Measurements from ENCODE around the gene CREB5. TPM values are rescaled to one million over a fixed set of nuclear protein-coding genes. Genes with fewer than 3 reads are reported as not detected.

CREB5 gene
- total and polyA plus RNA-seq, 2 of the 8 experiments (the other 6 are each of a cell fraction or from before 2014, with no cell fraction given), result 2.4 to 2.7 TPM

DNA sequence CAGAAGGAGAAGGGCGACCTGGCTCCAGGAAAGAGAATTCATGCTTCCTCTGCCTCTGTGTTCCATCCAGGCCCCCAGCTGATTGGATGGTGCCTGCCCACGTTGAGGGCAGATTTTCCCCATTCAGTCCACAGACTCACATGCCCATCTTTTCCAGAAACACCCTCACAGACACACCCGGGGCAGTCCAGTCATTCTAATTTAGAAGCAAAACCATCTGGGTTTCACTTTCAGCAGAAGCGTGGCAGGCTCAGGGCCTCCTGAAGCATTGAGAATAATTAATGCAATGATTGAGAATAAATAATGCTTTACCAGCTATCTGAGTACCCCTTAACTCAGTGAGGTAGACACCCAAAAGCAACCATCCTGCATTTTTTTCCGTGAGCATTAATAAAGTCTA lies 30.2 kb upstream of the CREB5 start:
- Histone ChIP-seq H2BK5ac (ENCODE audit: low read depth, low read length) (no peak overlapping the region), H3K9me3 (ENCODE audit: insufficient read depth in 2 of 2, low read depth in 1 of 2, low read length in 1 of 2) (no peaks in the 10 kb centered on the region), H3K56ac (replicated peaks; ENCODE audit: insufficient read length, low read depth, low read length) (no peak overlapping the region), H3K79me2 (ENCODE audit: control insufficient read depth in 1 of 2, insufficient read depth in 2 of 2, low read length in 2 of 2) (no peaks in the 10 kb centered on the region), H3K14ac (ENCODE audit: insufficient read length) (no peak overlapping the region), H4K91ac (replicated peaks; ENCODE audit: insufficient read length, low read length) (no peak overlapping the region), H3K4me1 (replicated peaks in 1 of 4; ENCODE audit: control insufficient read depth in 3 of 4, insufficient read depth in 4 of 4, low read length in 3 of 4) (no peaks in the 10 kb centered on the region), H2AFZ (ENCODE audit: low read length) (no peak overlapping the region; the same call in 1 of the 2 replicates), H2BK12ac (ENCODE audit: low read depth, low read length) (no peak overlapping the region), H4K5ac (ENCODE audit: insufficient read length, low read depth, low read length) (no peak overlapping the region), H2BK20ac (ENCODE audit: low read length) (no peak overlapping the region), H4K8ac (ENCODE audit: extremely low read depth, insufficient read depth, low read length) (no peak overlapping the region), H2AK5ac (ENCODE audit: low read depth, low read length) (no peak overlapping the region), H3K4me2 (ENCODE audit: insufficient read depth in 1 of 2, low read depth in 2 of 2, low read length in 2 of 2) (no peak overlapping the region), H3K9ac (replicated peaks in 1 of 4; ENCODE audit: extremely low read depth in 1 of 4, low read depth in 3 of 4, low read length in 3 of 4) (no peak overlapping the region), H2BK15ac (ENCODE audit: low read length) (no peak overlapping the region), H3K23ac (ENCODE audit: insufficient read length) (no peak overlapping the region), H3K79me1 (ENCODE audit: low read depth, low read length) (no peaks in the 10 kb centered on the region), H3K27me3 (replicated peaks in 1 of 4; ENCODE audit: control insufficient read depth in 3 of 4, extremely low read depth in 1 of 4, insufficient read depth in 3 of 4, low read length in 3 of 4) (no peaks in the 10 kb centered on the region), H3K18ac (ENCODE audit: extremely low read depth, low read length) (no peak overlapping the region), H4K20me1 (replicated peaks in 1 of 2; ENCODE audit: control insufficient read depth in 1 of 2, insufficient read depth in 2 of 2, low read length in 2 of 2) (no peaks in the 10 kb centered on the region), H3K4ac (replicated peaks; ENCODE audit: insufficient read length, low read depth, low read length) (no peak overlapping the region), H3K23me2 (ENCODE audit: low read depth, low read length) (no peaks in the 10 kb centered on the region), H3K27ac (ENCODE audit: low read depth, low read length) (no peak overlapping the region), H3K4me3 (ENCODE audit: extremely low read depth in 1 of 4, insufficient read depth in 2 of 4, low read depth in 3 of 4, low read length in 4 of 4) (no peak overlapping the region), H3K36me3 (ENCODE audit: control insufficient read depth in 2 of 4, insufficient read depth in 4 of 4, low read length in 3 of 4) (no peaks in the 10 kb centered on the region), H2BK120ac (replicated peaks; ENCODE audit: low read depth, low read length) (no peak overlapping the region)
- 87% methylated on average over 5 of the region's 5 CpGs; no CpG with 5 or more reads in 1 of the 2 experiments for WGBS, 2 experiments (ENCODE audit: extremely low coverage in 1 of 2, insufficient coverage in 1 of 2, insufficient read length in 1 of 2, insufficient replicate concordance in 2 of 2, low coverage in 1 of 2, low lambda C conversion rate in 2 of 2, missing lambda C conversion rate in 1 of 2)
- CTCF ChIA-PET (ENCODE audit: partially characterized antibody), result interaction anchor here (1.1 to 6.9 kb wide), 2 partner anchors 19 to 21 kb away, joined by 3 to 39 read pairs; no protein-coding TSS in a partner anchor
- no peak for FAIRE-seq
- POLR2A ChIA-PET (ENCODE audit: partially characterized antibody), result no interaction called here
- TF ChIP-seq SIRT6 (IDR thresholded peaks at IDR 0.05; ENCODE audit: low read length), result no peak
- no peak for TF ChIP-seq GABPA (IDR thresholded peaks at IDR 0.05; ENCODE audit: borderline replicate concordance, insufficient read depth, low read length)
- no peak for TF ChIP-seq SP2 (IDR thresholded peaks at IDR 0.05; ENCODE audit: low read length)
- no peak for TF ChIP-seq SP4 (IDR thresholded peaks at IDR 0.05; ENCODE audit: low read length)
- no peak for TF ChIP-seq TEAD4 (IDR thresholded peaks at IDR 0.05; ENCODE audit: low read depth, low read length)
- no peak for TF ChIP-seq TCF12 (IDR thresholded peaks at IDR 0.05; ENCODE audit: low read depth, low read length)
- no peak for TF ChIP-seq SRF (IDR thresholded peaks at IDR 0.05; ENCODE audit: low read depth, low read length)
- TF ChIP-seq SIX5 (IDR thresholded peaks at IDR 0.05; ENCODE audit: low read depth, low read length), result no peak
- no peak for TF ChIP-seq GTF2F1 (IDR thresholded peaks at IDR 0.05; ENCODE audit: borderline replicate concordance, low read depth, low read length)
- no peak for TF ChIP-seq CBX8 (IDR thresholded peaks at IDR 0.05; ENCODE audit: borderline replicate concordance, low read depth, low read length)
- TF ChIP-seq RAD21 (IDR thresholded peaks at IDR 0.05 in 1 of 2, conservative IDR thresholded peaks at IDR 0.05 in 1 of 2; ENCODE audit: low read depth in 2 of 2, low read length in 2 of 2), result no peak
- no peak for TF ChIP-seq POLR2A (IDR thresholded peaks at IDR 0.05; ENCODE audit: control extremely low read depth in 1 of 2, low read depth in 2 of 2, low read length in 2 of 2)
- DNase-seq (ENCODE audit: low read depth in 1 of 2, low spot score in 2 of 2), result no peak
